ENCODE measurements around the gene COL4A4. TPM values are rescaled to one million over a fixed set of nuclear protein-coding genes. Genes with fewer than 3 reads are reported as not detected.

Gene COL4A4
- total RNA-seq, 4 donors from 2014 or later: 1.5 to 4.6 (median 2.6) TPM

GRCh38 chr2:226973816-226974215 lies 190.2 kb downstream of the COL4A4 start:
- no peaks in the 10 kb centered on the region for H3K27me3 ChIP-seq
- TF ChIP-seq CTCF (IDR thresholded peaks at IDR 0.05) (no peak), EP300 (IDR thresholded peaks at IDR 0.05; ENCODE audit: low read depth) (no peak), POLR2A (IDR thresholded peaks at IDR 0.05) (no peak), POLR2AphosphoS5 (IDR thresholded peaks at IDR 0.05) (no peak)
- no peak for DNase-seq
- no peaks in the 10 kb centered on the region for H3K36me3 ChIP-seq
- WGBS, 2 donors (ENCODE audit: low coverage in 1 of 2): 96 to 97% methylated on average over 9 to 10 of the region's 10 CpGs
- H3K9me3 ChIP-seq: no peaks in the 10 kb centered on the region
- H3K4me3 ChIP-seq: no peak overlapping the region
- H3K4me1 ChIP-seq: peaks cover 0 to 5% (median 0%) of the 10 kb centered on the region in 4 donors
- in situ Hi-C loops (cut with MboI; ENCODE audit: low pct_ligation_motif_present in 1 of 4, low pct_unique_long_range_greater_than_20kb in 1 of 4, low sequenced_read_pairs in 3 of 4): loop anchor here in 1 of 4 donors (10.0 kb wide), 1 partner anchor 1299 kb away; no protein-coding TSS in a partner anchor
- intact Hi-C loops (cut with DNase I; ENCODE audit: low total_unique reads): loop anchor here (1.0 kb wide), 1 partner anchor 16 kb away; no protein-coding TSS in a partner anchor
- no peak overlapping the region for H3K27ac ChIP-seq

- DNase-seq: no peak
- H3K4me1 ChIP-seq: peaks cover 0 to 5% (median 0%) of the 10 kb centered on the region in 4 donors
- 84 to 86% methylated on average over 3 to 4 of the region's 4 CpGs for WGBS, 2 donors (ENCODE audit: low coverage in 1 of 2)
- H3K9me3 ChIP-seq: no peaks in the 10 kb centered on the region
- intact Hi-C loops (cut with DNase I; ENCODE audit: low total_unique reads): no loop called here
- no peak overlapping the region for H3K27ac ChIP-seq
- H3K27me3 ChIP-seq: no peaks in the 10 kb centered on the region
- in situ Hi-C loops (cut with MboI; ENCODE audit: low pct_ligation_motif_present in 1 of 4, low pct_unique_long_range_greater_than_20kb in 1 of 4, low sequenced_read_pairs in 3 of 4): loop anchor here in 1 of 4 donors (10.0 kb wide), 1 partner anchor 1297 kb away; no protein-coding TSS in a partner anchor
- no peaks in the 10 kb centered on the region for H3K36me3 ChIP-seq
- TF ChIP-seq POLR2A (IDR thresholded peaks at IDR 0.05) (no peak), EP300 (IDR thresholded peaks at IDR 0.05; ENCODE audit: low read depth) (no peak), POLR2AphosphoS5 (IDR thresholded peaks at IDR 0.05) (no peak), CTCF (IDR thresholded peaks at IDR 0.05) (no peak)
- H3K4me3 ChIP-seq: no peak overlapping the region
Measured at GRCh38 chr2:226971770-226972169, 192.2 kb downstream of the COL4A4 start.

GRCh38 chr2:226971084-226971483 lies 192.9 kb downstream of the COL4A4 start:
- Histone ChIP-seq H3K27me3 (no peaks in the 10 kb centered on the region), H3K9me3 (no peaks in the 10 kb centered on the region), H3K4me3 (no peak overlapping the region), H3K27ac (peak overlapping the region in 2 of 4 donors; percentile 46 to 53), H3K36me3 (no peaks in the 10 kb centered on the region), H3K4me1 (peaks cover 0 to 5% (median 0%) of the 10 kb centered on the region in 4 donors)
- WGBS, 2 donors (ENCODE audit: low coverage in 1 of 2): 81% methylated on average over 6 of the region's 6 CpGs
- in situ Hi-C loops (cut with MboI; ENCODE audit: low pct_ligation_motif_present in 1 of 4, low pct_unique_long_range_greater_than_20kb in 1 of 4, low sequenced_read_pairs in 3 of 4): loop anchor here in 1 of 4 donors (10.0 kb wide), 1 partner anchor 1296 kb away; no protein-coding TSS in a partner anchor
- DNase-seq: no peak
- TF ChIP-seq EP300 (IDR thresholded peaks at IDR 0.05; ENCODE audit: low read depth): no peak
- TF ChIP-seq POLR2AphosphoS5 (IDR thresholded peaks at IDR 0.05): no peak
- TF ChIP-seq CTCF (IDR thresholded peaks at IDR 0.05): no peak
- TF ChIP-seq POLR2A (IDR thresholded peaks at IDR 0.05): no peak
- intact Hi-C loops (cut with DNase I; ENCODE audit: low total_unique reads): no loop called here

GRCh38 chr2:226970362-226970761 lies 193.6 kb downstream of the COL4A4 start:
- H3K4me1 ChIP-seq: peaks cover 0 to 5% (median 0%) of the 10 kb centered on the region in 4 donors
- no peak for DNase-seq
- no peaks in the 10 kb centered on the region for H3K27me3 ChIP-seq
- no peak for TF ChIP-seq CTCF (IDR thresholded peaks at IDR 0.05)
- TF ChIP-seq POLR2A (IDR thresholded peaks at IDR 0.05): no peak
- TF ChIP-seq EP300 (IDR thresholded peaks at IDR 0.05; ENCODE audit: low read depth): no peak
- no peak for TF ChIP-seq POLR2AphosphoS5 (IDR thresholded peaks at IDR 0.05)
- 78% methylated on average over 3 of the region's 3 CpGs for WGBS, 2 donors (ENCODE audit: low coverage in 1 of 2)
- in situ Hi-C loops (cut with MboI; ENCODE audit: low pct_ligation_motif_present in 1 of 4, low pct_unique_long_range_greater_than_20kb in 1 of 4, low sequenced_read_pairs in 3 of 4) (loop anchor here in 1 of 4 donors (10.0 kb wide), 1 partner anchor 1296 kb away; no protein-coding TSS in a partner anchor), intact Hi-C loops (cut with DNase I; ENCODE audit: low total_unique reads) (no loop called here)
- H3K4me3 ChIP-seq: no peak overlapping the region
- peak overlapping the region in 3 of 4 donors; percentile 29 to 53 (median 46) for H3K27ac ChIP-seq
- no peaks in the 10 kb centered on the region for H3K36me3 ChIP-seq
- H3K9me3 ChIP-seq: no peaks in the 10 kb centered on the region

Data from transverse colon (tissue), 4 donors.